ENCODE measurements around the gene AGT.
"Not testable (repeated sequence)": the region's sequence is repeated elsewhere in the genome, so short reads cannot be mapped to it uniquely, and the experiment has no call there.

AGT gene

DNA sequence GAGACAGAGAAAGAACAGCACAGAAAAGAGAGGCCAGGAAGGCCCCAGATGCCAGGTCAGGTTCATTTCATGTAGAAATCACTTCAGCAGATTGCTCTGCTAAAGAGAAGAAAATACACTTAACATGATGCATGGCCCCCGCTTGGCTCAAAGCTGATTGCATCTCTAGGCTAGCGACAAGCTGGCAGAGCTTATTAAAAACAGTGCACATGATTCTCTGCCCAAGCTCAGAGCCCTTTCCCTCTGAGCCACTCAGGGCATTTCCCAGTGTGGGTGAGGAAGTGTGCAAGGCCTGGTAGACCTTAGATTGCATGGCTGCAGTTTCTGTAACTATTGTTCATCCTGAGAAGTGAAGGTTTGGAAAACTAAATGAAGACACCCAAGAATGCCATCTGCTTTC is 30.0 kb upstream of the AGT start:
- no peak for DNase-seq

GRCh38 chr1:230739564-230740290 is 25.8 kb upstream of the AGT start:
- no peak for DNase-seq

DNA sequence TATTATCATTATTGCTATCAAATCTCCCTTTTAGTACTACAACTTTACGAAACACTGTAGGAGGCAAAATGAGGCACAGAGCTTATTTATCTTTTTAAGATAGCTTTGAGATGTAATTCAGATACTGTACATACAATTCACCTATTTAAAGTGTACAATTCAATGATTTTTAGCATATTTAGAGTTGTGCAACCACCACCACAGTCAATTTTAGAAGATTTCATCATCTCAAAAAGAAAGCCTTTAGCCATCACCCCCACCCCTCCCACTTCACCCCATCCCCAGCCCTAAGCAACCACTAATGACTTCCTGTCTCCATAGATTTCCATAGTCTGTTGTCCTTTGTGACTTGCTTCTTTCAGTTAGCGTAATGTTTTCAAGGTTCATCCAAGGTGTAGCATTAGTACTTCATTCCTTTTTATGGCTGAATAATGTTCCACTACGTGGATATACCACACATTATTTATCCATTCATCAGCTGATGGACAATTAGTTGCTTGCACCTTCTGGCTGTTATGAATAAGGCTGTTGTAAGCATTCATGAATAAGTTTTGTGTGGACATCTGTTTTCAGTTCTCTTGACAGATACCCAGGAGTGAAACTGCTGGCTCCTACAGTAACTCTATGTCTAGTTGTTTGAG is 23.8 kb upstream of the AGT start:
- no peak for DNase-seq

DNA sequence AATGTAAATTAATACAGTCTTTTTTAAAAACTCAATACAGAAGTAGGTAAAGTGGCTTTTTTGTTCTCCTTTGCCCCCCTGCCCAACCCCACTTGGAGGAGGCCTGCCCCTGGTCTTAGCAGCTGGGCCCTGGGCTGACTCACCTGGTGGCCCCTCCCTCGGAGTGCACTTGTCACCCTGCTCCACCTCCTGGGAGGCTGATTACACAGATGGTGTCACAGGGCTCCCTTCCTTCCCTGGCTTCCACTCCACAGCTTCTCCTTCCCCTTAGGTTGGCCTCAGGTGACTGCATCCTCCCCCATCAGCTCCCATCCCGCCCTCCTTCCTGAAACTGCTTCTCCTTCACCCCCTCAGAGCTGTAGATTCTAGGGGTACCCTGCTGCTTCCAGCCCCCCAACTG is 21.5 kb upstream of the AGT start:
- DNase-seq: no peak

GRCh38 chr1:230730977-230731376 is 17.1 kb upstream of the AGT start:
- DNase-seq: no peak

GRCh38 chr1:230728710-230729392 is 14.9 kb upstream of the AGT start:
- peak; percentile 8 for DNase-seq

GRCh38 chr1:230725256-230726012 is 11.5 kb upstream of the AGT start:
- DNase-seq: no peak

DNA sequence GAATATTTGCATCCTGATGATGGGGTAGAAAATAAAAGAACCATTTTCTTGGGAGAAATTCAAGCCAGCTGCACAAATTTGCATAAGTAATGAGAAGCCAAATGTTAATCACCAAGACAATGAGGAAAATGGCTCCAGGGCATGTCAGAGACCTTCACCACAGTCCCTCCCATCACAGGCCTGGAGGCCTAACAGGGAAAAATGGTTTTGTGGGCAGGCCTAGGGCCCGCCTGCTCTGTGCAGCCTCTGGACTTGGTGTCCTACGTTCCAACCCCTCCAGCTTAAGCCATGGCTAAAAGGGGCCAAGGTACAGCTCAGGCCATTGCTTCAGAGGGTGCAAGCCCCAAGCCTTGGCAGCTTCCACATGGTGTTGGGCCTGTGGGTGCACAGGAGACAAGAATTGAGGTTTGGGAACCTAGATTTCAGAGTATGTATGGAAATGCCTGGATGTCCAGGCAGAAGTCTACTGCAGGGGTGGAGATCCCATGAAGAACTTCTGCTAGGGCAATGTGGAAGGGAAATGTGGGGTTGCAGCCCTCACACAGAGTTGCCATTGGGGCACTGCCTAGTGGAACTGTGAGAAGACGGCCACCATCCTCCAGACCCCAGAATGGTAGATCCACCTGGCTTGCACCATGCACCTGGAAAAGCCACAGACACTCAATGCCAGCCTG is 8.1 kb upstream of the AGT start:
- not testable (repeated sequence) for DNase-seq

DNA sequence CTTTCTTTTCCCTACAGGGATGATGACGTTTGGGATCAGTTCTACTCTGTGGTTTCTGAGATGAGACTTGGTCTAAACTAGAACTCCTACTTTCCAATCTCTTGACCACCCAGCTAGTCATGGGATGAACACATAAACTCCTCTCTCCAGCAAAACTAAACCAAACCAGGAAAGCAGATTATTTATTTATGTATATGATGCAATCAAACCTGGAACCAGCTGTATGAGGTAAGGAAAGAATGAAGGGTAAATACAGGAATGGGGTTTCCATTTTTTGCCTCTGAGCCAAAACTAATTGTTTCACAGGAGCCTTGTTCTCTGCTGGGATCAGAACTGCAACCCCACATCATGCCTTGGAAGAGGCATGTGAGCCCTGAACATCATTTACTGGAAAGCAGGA is 3.3 kb upstream of the AGT start:
- peak; percentile 9 for DNase-seq

GRCh38 chr1:230716453-230716852 is 2.5 kb upstream of the AGT start:
- DNase-seq: not testable (repeated sequence)

- no peak for DNase-seq
These were observed 1.6 kb upstream of the AGT start for GRCh38 chr1:230715510-230715909.

DNA sequence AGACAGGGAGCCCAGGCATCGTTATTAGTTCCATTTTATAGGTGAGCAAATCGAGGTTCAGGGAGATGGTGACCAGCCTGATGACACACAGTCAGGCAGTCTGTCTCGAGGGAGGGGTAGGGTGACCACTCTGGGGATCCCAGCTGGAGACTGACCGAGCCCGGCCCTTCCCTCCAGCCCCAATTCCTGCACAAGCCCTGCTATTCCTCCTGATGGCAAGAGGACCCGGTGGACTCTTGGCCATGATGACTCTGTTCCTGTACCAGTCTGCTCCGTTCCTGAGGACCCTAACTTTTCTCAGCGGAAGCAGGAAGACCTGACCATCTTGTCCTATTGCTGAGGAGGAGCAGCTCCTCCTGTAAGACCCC is 391 bp downstream of the AGT start:
- no peak for DNase-seq

GRCh38 chr1:230713138-230713537 is 784 bp downstream of the AGT start:
- no peak for DNase-seq

GRCh38 chr1:230712470-230712942 is 1.4 kb downstream of the AGT start:
- no peak for DNase-seq

DNA sequence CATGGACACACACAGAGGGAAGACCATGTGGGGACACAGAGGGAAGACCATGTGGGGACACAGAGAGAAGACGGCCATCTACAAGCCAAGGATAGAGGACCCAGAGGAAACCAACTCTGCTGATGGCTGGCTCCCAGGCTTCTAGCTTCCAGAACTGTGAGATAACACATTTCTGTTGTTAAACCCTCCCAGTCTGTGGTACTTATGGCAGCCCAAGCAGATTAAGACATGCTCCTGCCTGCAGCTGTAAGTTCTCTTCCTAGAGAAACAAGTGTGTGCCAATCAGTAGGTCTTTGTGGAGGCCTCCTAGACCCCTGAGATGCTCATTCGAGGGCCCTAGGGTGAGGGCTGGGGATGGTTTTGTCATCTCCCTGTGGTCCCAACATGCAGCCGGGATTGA is 2.7 kb downstream of the AGT start:
- DNase-seq: no peak

DNA sequence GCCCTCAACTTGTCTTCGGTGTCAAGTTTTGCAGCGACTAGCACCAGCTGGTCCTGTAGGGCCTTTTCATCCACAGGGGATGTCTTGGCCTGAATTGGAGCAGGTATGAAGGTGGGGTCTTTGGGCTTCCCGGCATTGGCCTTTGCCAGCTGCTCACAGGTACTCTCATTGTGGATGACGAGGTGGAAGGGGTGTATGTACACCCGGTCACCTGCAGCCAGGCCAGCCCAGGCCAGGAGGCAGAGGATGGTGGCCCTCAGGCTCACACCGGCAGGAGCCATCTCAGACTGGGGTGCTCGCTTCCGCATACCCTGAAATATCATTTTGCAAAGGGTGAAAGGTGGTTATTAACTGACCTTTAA is 3.4 kb downstream of the AGT start:
- no peak for DNase-seq

DNA sequence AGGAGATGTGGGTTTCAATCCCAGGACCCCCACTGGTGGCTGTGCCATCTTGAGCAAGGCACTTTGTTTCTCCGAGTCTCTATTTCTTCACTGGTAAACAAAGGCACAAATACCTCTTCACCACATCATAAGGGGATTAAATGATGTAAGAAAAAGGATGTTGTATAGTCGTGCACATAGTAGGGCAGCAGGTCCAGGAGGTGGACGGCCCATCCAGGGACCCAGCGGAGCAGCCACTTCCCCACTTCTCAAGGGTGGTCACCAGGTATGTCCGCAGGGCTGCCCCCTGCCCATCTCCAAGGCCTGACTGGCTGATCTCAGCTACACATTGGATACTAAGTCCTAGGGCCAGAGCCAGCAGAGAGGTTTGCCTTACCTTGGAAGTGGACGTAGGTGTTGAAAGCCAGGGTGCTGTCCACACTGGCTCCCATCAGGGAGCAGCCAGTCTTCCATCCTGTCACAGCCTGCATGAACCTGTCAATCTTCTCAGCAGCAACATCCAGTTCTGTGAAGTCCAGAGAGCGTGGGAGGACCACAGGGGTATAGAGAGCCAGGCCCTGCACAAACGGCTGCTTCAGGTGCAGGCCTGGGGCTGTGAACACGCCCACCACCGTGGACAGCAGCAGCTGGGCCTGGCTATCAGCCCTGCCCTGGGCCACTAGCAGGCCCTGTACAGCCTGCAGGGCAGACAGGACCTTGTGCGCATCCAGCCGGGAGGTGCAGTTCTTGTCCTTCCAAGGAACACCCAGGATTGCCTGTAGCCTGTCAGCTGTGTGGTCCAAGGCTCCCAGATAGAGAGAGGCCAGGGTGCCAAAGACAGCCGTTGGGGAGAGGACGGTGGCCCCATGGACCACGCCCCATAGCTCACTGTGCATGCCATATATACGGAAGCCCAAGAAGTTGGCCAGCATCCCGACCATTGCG is 4.0 kb downstream of the AGT start:
- DNase-seq: no peak

DNA sequence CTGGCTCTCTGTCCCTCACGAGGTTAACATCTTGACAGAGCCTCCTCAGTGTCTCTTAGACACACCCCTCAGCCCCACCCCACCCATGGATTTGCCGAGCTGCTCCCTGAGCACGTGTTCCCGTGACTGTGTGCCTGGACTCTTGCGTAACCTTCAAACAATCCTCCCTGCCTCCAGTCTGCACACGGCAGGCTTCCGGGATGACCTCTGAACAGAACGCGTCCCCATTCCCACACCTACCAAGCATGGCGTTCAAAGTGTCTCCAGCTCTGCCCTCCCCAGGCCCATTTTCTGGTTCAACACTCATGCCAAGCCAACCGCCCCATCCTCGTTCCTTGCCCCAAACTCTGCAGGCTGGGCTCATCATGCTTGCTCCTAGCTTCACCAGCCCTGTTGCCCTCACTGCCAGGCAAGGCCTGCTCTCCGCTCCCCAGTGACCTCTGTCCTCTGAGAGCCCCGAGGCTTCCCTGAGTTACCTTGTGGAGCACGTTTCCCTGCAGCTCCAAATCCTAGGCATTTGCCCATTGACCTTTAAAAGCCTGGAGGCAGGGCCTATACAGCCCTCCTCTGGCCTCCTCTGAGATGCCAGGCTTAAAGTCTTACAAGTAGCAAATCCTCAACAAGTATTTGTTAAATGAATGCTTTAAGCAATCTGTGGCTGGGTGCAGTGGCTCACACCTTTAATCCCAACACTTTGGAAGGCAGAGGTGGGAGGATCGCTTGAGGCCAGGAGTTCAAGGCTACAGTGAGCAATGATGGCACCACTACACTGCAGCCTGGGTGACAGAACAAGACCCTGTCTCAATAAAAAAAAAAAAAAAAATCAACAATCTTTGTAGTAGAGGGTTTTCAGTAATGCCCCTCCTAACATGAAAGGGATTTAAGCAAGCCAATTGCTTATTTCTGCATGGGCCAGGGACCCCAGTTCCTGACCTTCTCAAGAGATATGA is 5.0 kb downstream of the AGT start:
- peak; percentile 9 for DNase-seq

GRCh38 chr1:230707732-230708630 is 5.9 kb downstream of the AGT start:
- DNase-seq: no peak
